ENCODE data around the gene PHF12. TPM values are rescaled to one million over a fixed set of nuclear protein-coding genes. Genes with fewer than 3 reads are reported as not detected.

Gene PHF12
- total RNA-seq, 1 donor from 2014 or later, result 40.0 TPM

DNA sequence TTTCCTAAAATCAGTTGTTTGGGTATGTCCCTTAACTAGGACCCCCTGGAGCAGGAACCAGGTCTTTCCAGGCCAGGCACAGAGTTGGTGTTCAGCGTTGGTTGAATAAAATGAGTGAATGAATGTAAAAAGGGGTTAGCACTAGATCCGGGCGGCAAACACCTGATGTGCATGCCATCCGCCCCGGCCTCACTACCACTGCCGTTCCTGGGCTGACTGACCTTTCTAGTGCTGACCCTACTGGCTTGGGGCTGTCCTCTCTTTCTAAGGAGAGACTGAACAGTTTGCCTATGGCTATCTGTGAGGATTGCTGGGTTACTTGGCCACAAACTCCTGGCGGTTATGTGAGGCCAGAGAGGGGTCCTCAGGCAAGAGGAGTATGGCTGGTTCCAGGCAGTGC, 10.1 kb upstream of the PHF12 start:
- TF ChIP-seq, protein P1, sequence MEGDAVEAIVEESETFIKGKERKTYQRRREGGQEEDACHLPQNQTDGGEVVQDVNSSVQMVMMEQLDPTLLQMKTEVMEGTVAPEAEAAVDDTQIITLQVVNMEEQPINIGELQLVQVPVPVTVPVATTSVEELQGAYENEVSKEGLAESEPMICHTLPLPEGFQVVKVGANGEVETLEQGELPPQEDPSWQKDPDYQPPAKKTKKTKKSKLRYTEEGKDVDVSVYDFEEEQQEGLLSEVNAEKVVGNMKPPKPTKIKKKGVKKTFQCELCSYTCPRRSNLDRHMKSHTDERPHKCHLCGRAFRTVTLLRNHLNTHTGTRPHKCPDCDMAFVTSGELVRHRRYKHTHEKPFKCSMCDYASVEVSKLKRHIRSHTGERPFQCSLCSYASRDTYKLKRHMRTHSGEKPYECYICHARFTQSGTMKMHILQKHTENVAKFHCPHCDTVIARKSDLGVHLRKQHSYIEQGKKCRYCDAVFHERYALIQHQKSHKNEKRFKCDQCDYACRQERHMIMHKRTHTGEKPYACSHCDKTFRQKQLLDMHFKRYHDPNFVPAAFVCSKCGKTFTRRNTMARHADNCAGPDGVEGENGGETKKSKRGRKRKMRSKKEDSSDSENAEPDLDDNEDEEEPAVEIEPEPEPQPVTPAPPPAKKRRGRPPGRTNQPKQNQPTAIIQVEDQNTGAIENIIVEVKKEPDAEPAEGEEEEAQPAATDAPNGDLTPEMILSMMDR (IDR thresholded peaks at IDR 0.05), result no peak
- no peak overlapping the region for H3K4me3 ChIP-seq
- ATAC-seq (no peak), DNase-seq (peak; percentile 49)
- no peaks in the 10 kb centered on the region for H3K9me3 ChIP-seq
- intact Hi-C loops (cut with DNase I), result no loop called here
- no peaks in the 10 kb centered on the region for H3K27me3 ChIP-seq
- H3K27ac ChIP-seq, result no peak overlapping the region
- H3K36me3 ChIP-seq, result no peaks in the 10 kb centered on the region
- no peaks in the 10 kb centered on the region for H3K4me1 ChIP-seq

DNA sequence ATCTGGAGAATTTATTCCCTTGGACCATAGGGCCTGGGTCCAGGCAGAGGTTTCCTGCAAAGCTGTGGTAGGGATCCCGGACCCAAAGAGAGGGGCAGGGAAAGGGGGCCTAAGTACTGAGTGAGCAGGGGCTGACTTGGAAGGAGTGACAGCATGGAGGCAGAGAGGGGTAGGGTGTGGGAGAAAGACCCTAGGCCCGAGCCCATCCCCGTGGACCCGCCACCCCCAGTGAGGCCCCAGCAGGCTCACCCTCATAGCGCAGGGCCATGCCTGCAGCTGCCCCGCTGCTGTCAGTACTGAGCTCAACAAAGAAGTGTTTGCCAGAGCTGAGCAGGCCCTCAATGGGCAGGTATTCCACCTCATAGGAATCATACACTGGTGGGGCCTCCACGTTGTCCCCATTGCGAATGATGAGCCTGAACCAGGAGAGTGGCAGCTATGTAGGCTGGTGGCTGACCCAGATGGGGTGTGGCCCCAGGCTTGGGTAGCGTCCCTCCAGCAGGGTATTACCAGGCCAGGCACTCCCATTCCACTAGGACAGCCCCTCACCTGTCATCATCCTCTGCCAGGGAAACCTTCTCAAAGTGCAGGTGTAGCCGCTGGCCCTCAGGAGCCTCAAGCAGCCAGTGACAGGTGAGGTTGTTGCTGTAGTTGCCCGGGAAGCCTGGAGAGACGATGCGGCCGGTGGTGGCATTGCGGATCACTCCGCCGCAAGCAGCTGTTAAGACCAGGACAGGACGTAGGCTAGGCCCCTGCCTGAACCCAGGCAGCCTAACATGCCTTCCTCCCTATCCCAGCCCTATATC, 9.1 kb upstream of the PHF12 start:
- TF ChIP-seq, protein P1 (IDR thresholded peaks at IDR 0.05), result no peak
- no peaks in the 10 kb centered on the region for H3K9me3 ChIP-seq
- no peaks in the 10 kb centered on the region for H3K4me1 ChIP-seq
- H3K27ac ChIP-seq, result no peak overlapping the region
- ATAC-seq (no peak), DNase-seq (peak; percentile 55)
- no peaks in the 10 kb centered on the region for H3K27me3 ChIP-seq
- intact Hi-C loops (cut with DNase I), result no loop called here
- H3K4me3 ChIP-seq, result no peak overlapping the region
- no peaks in the 10 kb centered on the region for H3K36me3 ChIP-seq

DNA sequence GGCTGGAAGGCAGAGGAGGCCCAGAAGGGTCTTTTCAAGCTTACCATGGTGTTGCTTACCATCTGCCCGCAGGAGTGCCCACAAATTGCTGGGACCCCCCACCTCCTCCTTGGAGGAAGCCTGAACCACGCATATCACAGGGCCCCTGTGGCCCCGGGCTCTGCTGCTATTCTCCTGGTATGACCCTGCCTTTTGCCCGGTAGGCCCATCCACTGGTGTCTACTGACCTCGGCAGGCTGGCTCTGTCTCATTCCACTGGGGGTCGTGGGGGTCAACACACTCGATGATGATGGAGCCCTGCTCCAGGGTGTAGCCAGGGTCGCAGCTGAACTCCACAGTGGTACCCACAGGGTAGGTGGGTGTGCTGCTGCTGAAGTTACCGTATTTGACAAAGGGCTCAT, 8.2 kb upstream of the PHF12 start:
- ATAC-seq (no peak), DNase-seq (peak; percentile 51)
- TF ChIP-seq, protein P1 (IDR thresholded peaks at IDR 0.05), result no peak
- Histone ChIP-seq H3K4me1 (no peaks in the 10 kb centered on the region), H3K9me3 (no peaks in the 10 kb centered on the region), H3K36me3 (no peaks in the 10 kb centered on the region), H3K27ac (no peak overlapping the region), H3K4me3 (no peak overlapping the region), H3K27me3 (no peaks in the 10 kb centered on the region)
- intact Hi-C loops (cut with DNase I), result no loop called here

DNA sequence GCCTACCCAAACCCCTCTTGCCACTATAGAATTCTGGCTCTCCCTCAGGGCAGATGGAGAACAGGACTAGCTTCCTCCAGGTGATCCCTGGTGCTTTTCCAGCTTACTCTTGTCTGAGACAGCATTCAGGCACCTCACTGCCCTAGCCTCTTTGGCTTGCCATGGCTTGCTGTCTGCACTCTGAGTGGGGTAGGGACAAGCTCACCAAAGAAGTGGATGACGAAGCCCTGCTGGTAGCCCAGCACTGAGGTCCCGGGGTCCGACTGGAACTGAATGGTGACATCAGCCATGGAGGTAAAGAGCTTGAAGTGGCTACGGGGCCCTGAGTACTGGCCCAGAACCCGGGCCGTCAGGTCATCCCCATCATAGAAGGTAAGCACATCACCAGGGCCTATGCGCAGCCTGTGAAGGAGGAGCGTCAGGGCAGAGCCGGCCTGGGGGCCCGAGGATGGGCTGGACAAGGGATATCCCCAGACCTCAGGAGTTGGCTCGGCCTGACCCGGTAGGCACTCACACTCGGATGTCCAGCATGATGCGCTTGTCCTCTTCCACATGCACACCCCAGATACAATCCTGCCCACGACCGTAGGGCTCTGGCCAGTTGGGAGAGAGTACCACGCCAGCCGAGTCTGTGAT, 7.6 kb upstream of the PHF12 start:
- ATAC-seq (no peak), DNase-seq (no peak)
- intact Hi-C loops (cut with DNase I), result no loop called here
- TF ChIP-seq, protein P1 (IDR thresholded peaks at IDR 0.05), result no peak
- Histone ChIP-seq H3K27ac (no peak overlapping the region), H3K4me1 (no peaks in the 10 kb centered on the region), H3K27me3 (no peaks in the 10 kb centered on the region), H3K4me3 (no peak overlapping the region), H3K36me3 (no peaks in the 10 kb centered on the region), H3K9me3 (no peaks in the 10 kb centered on the region)

DNA sequence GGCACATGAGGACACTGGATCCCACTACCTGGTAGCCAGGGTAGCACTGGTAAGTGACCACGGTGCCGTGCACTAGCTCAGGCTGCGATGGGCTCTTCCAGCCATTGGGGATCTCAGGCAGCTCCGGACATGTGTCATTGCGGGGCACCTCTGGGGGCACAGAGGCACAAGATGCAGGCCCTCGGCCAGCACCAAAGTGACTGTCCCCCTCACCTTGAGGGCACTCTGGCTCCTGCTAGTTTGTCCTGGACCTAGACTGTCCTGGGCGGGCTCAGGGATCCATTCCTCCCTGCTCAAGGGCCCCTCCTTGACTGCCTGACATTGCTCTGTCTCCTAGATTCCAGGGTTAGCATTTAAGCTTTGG, 6.7 kb upstream of the PHF12 start:
- ATAC-seq (no peak), DNase-seq (no peak)
- Histone ChIP-seq H3K36me3 (no peaks in the 10 kb centered on the region), H3K9me3 (no peaks in the 10 kb centered on the region), H3K4me1 (no peaks in the 10 kb centered on the region), H3K27ac (no peak overlapping the region), H3K4me3 (no peak overlapping the region), H3K27me3 (no peaks in the 10 kb centered on the region)
- TF ChIP-seq, protein P1 (IDR thresholded peaks at IDR 0.05), result no peak
- intact Hi-C loops (cut with DNase I), result no loop called here
